Measurements from ENCODE around the gene FAM83F.
A peak's percentile ranks its signal among the peaks of the same experiment; 100 is the strongest.
"Not testable (repeated sequence)": the region's sequence is repeated elsewhere in the genome, so short reads cannot be mapped to it uniquely, and the experiment has no call there.

Gene FAM83F

GRCh38 chr22:40024201-40025061 lies 29.7 kb downstream of the FAM83F start:
- peak; percentile 61 for DNase-seq (ENCODE audit: low read depth)
- peak; percentile 91 for TF ChIP-seq CTCF (conservative IDR thresholded peaks at IDR 0.05; ENCODE audit: control insufficient read depth, insufficient read depth, low read depth, low read length)

GRCh38 chr22:40025062-40025379 lies 30.3 kb downstream of the FAM83F start:
- H3K4me3 ChIP-seq (ENCODE audit: control insufficient read depth, low read depth, low read length), result not testable (repeated sequence)

More at GRCh38 chr22:40024201-40025061, 29.7 kb downstream of the FAM83F start:
- no peak overlapping the region for H3K4me3 ChIP-seq (ENCODE audit: control insufficient read depth, low read depth, low read length)

GRCh38 chr22:40025856-40026255 lies 31.1 kb downstream of the FAM83F start:
- TF ChIP-seq CTCF (conservative IDR thresholded peaks at IDR 0.05; ENCODE audit: control insufficient read depth, insufficient read depth, low read depth, low read length), result no peak
- DNase-seq (ENCODE audit: low read depth), result no peak

More at GRCh38 chr22:40025062-40025379, 30.3 kb downstream of the FAM83F start:
- DNase-seq (ENCODE audit: low read depth), result not testable (repeated sequence)

GRCh38 chr22:40026641-40027040 lies 31.9 kb downstream of the FAM83F start:
- no peak overlapping the region for H3K4me3 ChIP-seq (ENCODE audit: control insufficient read depth, low read depth, low read length)
- no peak for TF ChIP-seq CTCF (conservative IDR thresholded peaks at IDR 0.05; ENCODE audit: control insufficient read depth, insufficient read depth, low read depth, low read length)
- DNase-seq (ENCODE audit: low read depth), result no peak

More at GRCh38 chr22:40025856-40026255, 31.1 kb downstream of the FAM83F start:
- no peak overlapping the region for H3K4me3 ChIP-seq (ENCODE audit: control insufficient read depth, low read depth, low read length)

GRCh38 chr22:40027191-40028097 lies 32.7 kb downstream of the FAM83F start:
- no peak for TF ChIP-seq CTCF (conservative IDR thresholded peaks at IDR 0.05; ENCODE audit: control insufficient read depth, insufficient read depth, low read depth, low read length)
- no peak overlapping the region for H3K4me3 ChIP-seq (ENCODE audit: control insufficient read depth, low read depth, low read length)

GRCh38 chr22:40028098-40028425 lies 33.3 kb downstream of the FAM83F start:
- no peak overlapping the region for H3K4me3 ChIP-seq (ENCODE audit: control insufficient read depth, low read depth, low read length)
- TF ChIP-seq CTCF (conservative IDR thresholded peaks at IDR 0.05; ENCODE audit: control insufficient read depth, insufficient read depth, low read depth, low read length), result no peak
- DNase-seq (ENCODE audit: low read depth), result no peak

More at GRCh38 chr22:40027191-40028097, 32.7 kb downstream of the FAM83F start:
- no peak for DNase-seq (ENCODE audit: low read depth)
